ENCODE results near the gene NUDT3.
"Not testable (repeated sequence)": the region's sequence is repeated elsewhere in the genome, so short reads cannot be mapped to it uniquely, and the experiment has no call there.

NUDT3 gene

GRCh38 chr6:34328969-34329368 is 63.5 kb downstream of the NUDT3 start:
- Histone ChIP-seq H4K20me1 (ENCODE audit: insufficient read depth, low read length) (no peaks in the 10 kb centered on the region), H3K9me2 (ENCODE audit: low read depth, low read length) (no peaks in the 10 kb centered on the region), H3K9me3 (ENCODE audit: low read length) (no peaks in the 10 kb centered on the region), H3K36me3 (ENCODE audit: insufficient read depth, low read length) (peaks cover 6% of the 10 kb centered on the region; the same call in 1 of the 2 replicates), H3K9ac (ENCODE audit: low read length) (no peak overlapping the region), H3K4me1 (ENCODE audit: insufficient read depth, low read length, severe bottlenecking) (peaks cover 29% of the 10 kb centered on the region), H3F3A (ENCODE audit: insufficient read depth, low read length) (no peaks in the 10 kb centered on the region), H3K27me3 (ENCODE audit: insufficient read depth, low read length) (no peaks in the 10 kb centered on the region), H2AFZ (ENCODE audit: low read length) (no peak overlapping the region), H3K4me2 (ENCODE audit: low read length) (no peak overlapping the region), H3K79me2 (ENCODE audit: insufficient read depth, low read length) (no peaks in the 10 kb centered on the region; the same call in 1 of the 2 replicates), H3K4me3 (ENCODE audit: low read depth, low read length, poor library complexity, severe bottlenecking) (no peak overlapping the region), H3K27ac (ENCODE audit: low read depth, low read length, poor library complexity, severe bottlenecking) (no peak overlapping the region)
- TF ChIP-seq EZH2 (IDR thresholded peaks at IDR 0.05; ENCODE audit: borderline replicate concordance, low read length) = no peak
- TF ChIP-seq CTCF (IDR thresholded peaks at IDR 0.05; ENCODE audit: low read length) = no peak

GRCh38 chr6:34327313-34328205 is 64.9 kb downstream of the NUDT3 start:
- not testable (repeated sequence) for H3F3A ChIP-seq (ENCODE audit: insufficient read depth, low read length); H3K79me2 ChIP-seq (ENCODE audit: insufficient read depth, low read length); H3K9me2 ChIP-seq (ENCODE audit: low read depth, low read length); H3K27ac ChIP-seq (ENCODE audit: low read depth, low read length, poor library complexity, severe bottlenecking); H3K9ac ChIP-seq (ENCODE audit: low read length); H4K20me1 ChIP-seq (ENCODE audit: insufficient read depth, low read length); H2AFZ ChIP-seq (ENCODE audit: low read length); H3K27me3 ChIP-seq (ENCODE audit: insufficient read depth, low read length); H3K9me3 ChIP-seq (ENCODE audit: low read length); H3K4me3 ChIP-seq (ENCODE audit: low read depth, low read length, poor library complexity, severe bottlenecking); H3K4me2 ChIP-seq (ENCODE audit: low read length)
- H3K4me1 ChIP-seq (ENCODE audit: insufficient read depth, low read length, severe bottlenecking) = peaks cover 15% of the 10 kb centered on the region
- peaks cover 14% of the 10 kb centered on the region; the same call in 1 of the 2 replicates for H3K36me3 ChIP-seq (ENCODE audit: insufficient read depth, low read length)

- Histone ChIP-seq H2AFZ (ENCODE audit: low read length) (no peak overlapping the region), H3K9me2 (ENCODE audit: low read depth, low read length) (no peaks in the 10 kb centered on the region), H3K9me3 (ENCODE audit: low read length) (no peaks in the 10 kb centered on the region), H3K4me2 (ENCODE audit: low read length) (no peak overlapping the region), H3K27ac (ENCODE audit: low read depth, low read length, poor library complexity, severe bottlenecking) (no peak overlapping the region), H3K36me3 (ENCODE audit: insufficient read depth, low read length) (peaks cover 14% of the 10 kb centered on the region; the same call in 1 of the 2 replicates), H4K20me1 (ENCODE audit: insufficient read depth, low read length) (no peaks in the 10 kb centered on the region), H3K9ac (ENCODE audit: low read length) (no peak overlapping the region), H3F3A (ENCODE audit: insufficient read depth, low read length) (no peaks in the 10 kb centered on the region), H3K4me1 (ENCODE audit: insufficient read depth, low read length, severe bottlenecking) (no peaks in the 10 kb centered on the region), H3K79me2 (ENCODE audit: insufficient read depth, low read length) (no peaks in the 10 kb centered on the region; the same call in 1 of the 2 replicates), H3K4me3 (ENCODE audit: low read depth, low read length, poor library complexity, severe bottlenecking) (no peak overlapping the region), H3K27me3 (ENCODE audit: insufficient read depth, low read length) (no peaks in the 10 kb centered on the region)
- no peak for TF ChIP-seq CTCF (IDR thresholded peaks at IDR 0.05; ENCODE audit: low read length)
- TF ChIP-seq EZH2 (IDR thresholded peaks at IDR 0.05; ENCODE audit: borderline replicate concordance, low read length) = no peak
Measured at GRCh38 chr6:34325633-34326032, 66.8 kb downstream of the NUDT3 start.

Data from OCI-LY1 (cell line).